Tibial nerve (tissue), 4 donors: ENCODE measurements around the gene SLA2. TPM values are rescaled to one million over a fixed set of nuclear protein-coding genes. Genes with fewer than 3 reads are reported as not detected.

Source experiments
- DNase-seq, 2 donors: peaks; one replicate each; pipeline ENCODE4 v3.0.0-alpha.2; 2019; ENCODE audit warnings: low spot score in 2 of 2
- H3K27ac ChIP-seq, 4 donors: fragments of 200-600 bp; sonication (generic) in 3 of 4; one replicate each; pipeline ENCODE4 v1.5.1; 2017 to 2019; ENCODE audit warnings: mild to moderate bottlenecking in 1 of 4
- H3K27me3 ChIP-seq, 2 donors: fragments of 200-600 bp; sonication (generic) in 1 of 2; one replicate each; pipeline versions ENCODE4 v1.5.1 to v1.6.0; 2017 to 2019
- H3K36me3 ChIP-seq, 3 donors: fragments of 200-600 bp; sonication (generic); one replicate each; pipeline ENCODE4 v1.5.1; 2018 to 2019
- H3K4me1 ChIP-seq, 4 donors: fragments of 200-600 bp; sonication (generic) in 3 of 4; one replicate each; pipeline ENCODE4 v1.5.1; 2017 to 2019
- H3K4me3 ChIP-seq, 4 donors: fragments of 200-600 bp; sonication (generic) in 3 of 4; one replicate each; pipeline ENCODE4 v1.5.1; 2017 to 2019; ENCODE audit warnings: mild to moderate bottlenecking in 1 of 4, moderate library complexity in 1 of 4
- H3K9me3 ChIP-seq, 4 donors: fragments of 200-600 bp; sonication (generic) in 3 of 4; one replicate each; pipeline ENCODE4 v1.5.1; 2017 to 2019
- CTCF ChIP-seq, 5 experiments: fragments of 200-600 bp in 3 of 5; fragments of 450-650 bp in 2 of 5; sonication (generic) in 3 of 5; IDR thresholded peaks; one replicate each; pipeline ENCODE4 v1.5.1; 2016 to 2019; ENCODE audit warnings: antibody characterized with exemption in 5 of 5, mild to moderate bottlenecking in 3 of 5, moderate library complexity in 2 of 5
- EP300 ChIP-seq, 2 donors: sonication (generic); formaldehyde crosslinking; IDR thresholded peaks; one replicate each; pipeline ENCODE4 v1.6.1; 2017; ENCODE audit warnings: antibody characterized with exemption in 2 of 2, mild to moderate bottlenecking in 1 of 2
- POLR2A ChIP-seq, 2 donors: fragments of 450-650 bp; IDR thresholded peaks; one replicate each; pipeline ENCODE4 v1.6.1; 2017; ENCODE audit warnings: antibody characterized with exemption in 2 of 2, mild to moderate bottlenecking in 2 of 2, moderate library complexity in 2 of 2
- WGBS, 2 donors: methylation state at CpG; one replicate each; pipeline ENCODE4 v1.1.5; 2018; 5-methylcytosine and 5-hydroxymethylcytosine counted together
- total RNA-seq, 4 donors: library from RNA; depleted of rRNA; stranded (reverse); fragments of >200 nt; gene quantifications; one replicate each; pipeline ENCODE4 v1.1.0, GENCODE V29; 2016

Gene SLA2
- total RNA-seq, 4 donors from 2014 or later = 0.20 to 0.30 (median 0.21) TPM; not detected in 1

DNA sequence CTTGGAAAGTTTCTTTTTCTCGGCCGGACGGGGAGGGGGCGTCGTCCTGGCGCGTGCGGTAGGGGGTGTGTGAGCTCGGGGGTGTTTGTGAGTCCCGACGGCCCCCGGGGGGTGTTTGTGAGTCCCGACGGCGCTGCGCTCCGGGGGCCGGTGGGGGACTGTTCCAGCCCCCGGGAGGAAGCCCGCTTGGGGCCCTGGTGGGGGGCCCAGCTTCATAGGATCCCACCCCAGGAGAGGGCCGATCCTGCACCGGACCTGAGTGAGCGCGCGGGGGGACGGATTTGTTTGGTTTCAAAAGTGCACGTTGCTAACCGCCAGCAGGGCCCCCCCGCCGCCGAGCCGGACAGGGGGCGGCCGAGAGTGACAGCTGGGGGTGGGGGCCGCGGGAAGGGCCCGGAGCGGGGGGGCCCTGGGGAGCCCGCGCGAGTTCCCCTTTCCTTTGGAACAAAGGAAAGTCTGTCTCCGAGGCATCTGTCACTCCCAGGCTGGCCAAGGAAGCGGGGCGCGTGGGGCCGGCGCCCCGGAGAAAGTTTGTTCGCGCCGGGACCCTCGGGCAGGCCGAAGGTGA lies 72.1 kb downstream of the SLA2 start:
- WGBS, 2 donors = 1% methylated on average over 25 of the region's 53 CpGs; no CpG with 5 or more reads in 1 of the 2 donors
- peaks cover 0 to 44% (median 19%) of the 10 kb centered on the region in 4 donors for H3K4me1 ChIP-seq
- peaks cover 0 to 5% (median 0%) of the 10 kb centered on the region in 3 donors for H3K36me3 ChIP-seq
- H3K4me3 ChIP-seq = peak overlapping the region; percentile 82 to 98 (median 92)
- H3K27ac ChIP-seq = peak overlapping the region; percentile 97 to 99 (median 98)
- no peak for DNase-seq
- TF ChIP-seq EP300 (IDR thresholded peaks at IDR 0.05) (no peak), POLR2A (IDR thresholded peaks at IDR 0.05) (no peak), CTCF (IDR thresholded peaks at IDR 0.05) (peak in 2 of 5 experiments; percentile 6 to 15)
- no peaks in the 10 kb centered on the region for H3K27me3 ChIP-seq
- H3K9me3 ChIP-seq = no peaks in the 10 kb centered on the region

DNA sequence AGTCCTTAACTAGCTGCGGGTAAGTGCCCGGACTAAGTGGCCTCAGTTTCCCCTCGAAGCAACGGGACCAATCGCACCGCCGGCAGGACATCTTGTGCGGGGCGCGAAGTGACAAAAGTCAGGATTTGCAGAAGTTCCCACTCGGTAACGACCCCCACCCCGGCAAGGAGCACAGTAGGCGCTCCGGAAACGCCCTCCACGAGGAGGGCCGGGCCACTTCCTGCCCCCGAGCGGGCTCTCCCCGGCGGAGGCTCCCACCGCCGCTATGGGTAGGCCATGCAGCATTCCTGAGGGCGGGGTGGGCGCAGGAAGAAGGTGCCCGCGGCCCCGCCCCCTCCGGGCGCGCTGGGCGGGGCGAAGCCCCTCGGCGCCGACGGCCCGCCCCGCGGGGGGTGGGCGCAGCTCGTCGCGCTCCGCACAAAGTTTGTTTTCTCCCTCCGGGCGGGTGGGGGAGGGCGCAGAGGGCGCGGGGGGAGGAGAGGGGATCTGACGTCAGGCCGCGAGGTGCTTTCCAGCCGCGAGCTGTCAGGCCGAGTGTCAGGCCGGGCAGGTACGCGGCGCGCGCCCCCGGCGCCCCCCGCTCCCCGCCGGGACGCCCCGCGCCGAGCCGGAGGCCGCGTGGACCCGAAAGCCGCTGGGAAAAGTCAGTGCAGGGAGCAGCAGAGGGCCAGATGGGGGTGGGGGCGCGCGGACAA lies 72.7 kb downstream of the SLA2 start, which contains the start of gene TGIF2:
Gene TGIF2 (plus strand): TSS at position 495 of the 695 bp plus-strand sequence. CDS start 5,178 bp downstream, outside the sequence.
- peaks cover 0 to 44% (median 19%) of the 10 kb centered on the region in 4 donors for H3K4me1 ChIP-seq
- peak within 1 kb of the TSS; percentile 82 to 98 (median 92) for H3K4me3 ChIP-seq
- TF ChIP-seq EP300 (IDR thresholded peaks at IDR 0.05) = peak in 1 of 2 donors; percentile 77
- peak; percentile 29 to 72 for TF ChIP-seq POLR2A (IDR thresholded peaks at IDR 0.05)
- peak in 2 of 5 experiments; percentile 4 to 22 for TF ChIP-seq CTCF (IDR thresholded peaks at IDR 0.05)
- 5% methylated on average over 24 to 27 of the region's 80 CpGs for WGBS, 2 donors
- peak; percentile 61 to 72 for DNase-seq
- no peaks in the 10 kb centered on the region for H3K36me3 ChIP-seq
- H3K27ac ChIP-seq = peak within 1 kb of the TSS; percentile 97 to 99 (median 98)
- H3K9me3 ChIP-seq = no peaks in the 10 kb centered on the region
- no peaks in the 10 kb centered on the region for H3K27me3 ChIP-seq

- Histone ChIP-seq H3K4me1 (peaks cover 0 to 41% (median 19%) of the 10 kb centered on the region in 4 donors), H3K36me3 (no peaks in the 10 kb centered on the region), H3K9me3 (no peaks in the 10 kb centered on the region), H3K27ac (peak overlapping the region; percentile 97 to 99 (median 98)), H3K4me3 (peak overlapping the region; percentile 82 to 98 (median 92)), H3K27me3 (no peaks in the 10 kb centered on the region)
- no peak for DNase-seq
- 9 to 20% methylated on average over 20 of the region's 20 CpGs for WGBS, 2 donors
- no peak for TF ChIP-seq POLR2A (IDR thresholded peaks at IDR 0.05)
These were observed 73.3 kb downstream of the SLA2 start for GRCh38 chr20:36572701-36573102.

DNA sequence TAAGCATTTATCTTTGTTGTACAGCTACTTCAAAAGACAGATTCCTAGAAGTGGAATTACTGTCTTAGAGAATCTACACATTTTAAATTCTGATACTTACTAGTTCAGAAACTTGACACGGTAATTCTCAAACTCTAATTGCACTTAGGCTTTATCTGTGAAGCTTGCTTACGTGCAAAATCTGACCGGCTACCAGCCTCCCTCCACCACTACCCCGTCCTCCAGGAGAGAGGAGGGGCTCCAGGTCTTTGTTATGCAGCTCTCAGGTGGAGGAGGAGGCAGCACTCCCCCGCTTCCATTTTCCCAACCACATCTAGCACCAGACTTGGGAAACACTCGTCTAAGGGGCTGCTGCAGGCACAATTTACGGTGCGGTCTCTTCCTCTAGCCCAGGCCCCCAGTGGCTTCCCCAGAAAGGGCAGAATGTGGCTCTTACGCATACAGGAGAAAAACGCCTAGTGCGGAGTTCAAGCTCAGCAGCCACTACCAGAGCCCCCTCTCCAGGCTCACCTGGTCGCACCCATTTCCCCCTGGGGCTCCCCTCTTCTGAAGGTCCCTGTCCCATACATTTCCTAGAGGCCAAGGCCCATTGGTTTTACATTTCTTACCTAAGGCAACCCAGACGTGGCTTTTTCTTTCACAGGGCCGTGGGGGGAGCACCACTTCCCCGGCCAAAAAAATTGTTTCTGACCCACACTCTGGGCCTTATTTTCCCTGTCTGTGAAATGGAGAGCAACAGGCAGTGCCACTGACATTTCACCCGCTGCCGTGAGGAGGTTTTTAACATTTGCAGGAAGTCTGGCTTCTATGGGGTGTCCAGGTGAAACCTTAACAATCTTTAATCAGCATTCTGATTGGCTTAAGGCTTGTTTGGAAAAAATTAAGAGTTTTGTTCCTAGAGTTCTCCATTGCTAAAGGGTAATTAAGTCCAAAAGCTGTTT lies 74.2 kb downstream of the SLA2 start:
- WGBS, 2 donors = 58 to 67% methylated on average over 17 of the region's 17 CpGs
- peak overlapping the region; percentile 97 to 99 (median 98) for H3K27ac ChIP-seq

More for the DNA sequence above, 74.2 kb downstream of the SLA2 start:
- H3K4me3 ChIP-seq = no peak overlapping the region
- DNase-seq = no peak
- no peak for TF ChIP-seq EP300 (IDR thresholded peaks at IDR 0.05)
- TF ChIP-seq POLR2A (IDR thresholded peaks at IDR 0.05) = no peak
- TF ChIP-seq CTCF (IDR thresholded peaks at IDR 0.05) = no peak
- H3K9me3 ChIP-seq = no peaks in the 10 kb centered on the region
- H3K36me3 ChIP-seq = no peaks in the 10 kb centered on the region
- H3K4me1 ChIP-seq = peaks cover 0 to 35% (median 19%) of the 10 kb centered on the region in 4 donors
- no peaks in the 10 kb centered on the region for H3K27me3 ChIP-seq
